ENCODE measurements around the gene PTCH2.

DNA sequence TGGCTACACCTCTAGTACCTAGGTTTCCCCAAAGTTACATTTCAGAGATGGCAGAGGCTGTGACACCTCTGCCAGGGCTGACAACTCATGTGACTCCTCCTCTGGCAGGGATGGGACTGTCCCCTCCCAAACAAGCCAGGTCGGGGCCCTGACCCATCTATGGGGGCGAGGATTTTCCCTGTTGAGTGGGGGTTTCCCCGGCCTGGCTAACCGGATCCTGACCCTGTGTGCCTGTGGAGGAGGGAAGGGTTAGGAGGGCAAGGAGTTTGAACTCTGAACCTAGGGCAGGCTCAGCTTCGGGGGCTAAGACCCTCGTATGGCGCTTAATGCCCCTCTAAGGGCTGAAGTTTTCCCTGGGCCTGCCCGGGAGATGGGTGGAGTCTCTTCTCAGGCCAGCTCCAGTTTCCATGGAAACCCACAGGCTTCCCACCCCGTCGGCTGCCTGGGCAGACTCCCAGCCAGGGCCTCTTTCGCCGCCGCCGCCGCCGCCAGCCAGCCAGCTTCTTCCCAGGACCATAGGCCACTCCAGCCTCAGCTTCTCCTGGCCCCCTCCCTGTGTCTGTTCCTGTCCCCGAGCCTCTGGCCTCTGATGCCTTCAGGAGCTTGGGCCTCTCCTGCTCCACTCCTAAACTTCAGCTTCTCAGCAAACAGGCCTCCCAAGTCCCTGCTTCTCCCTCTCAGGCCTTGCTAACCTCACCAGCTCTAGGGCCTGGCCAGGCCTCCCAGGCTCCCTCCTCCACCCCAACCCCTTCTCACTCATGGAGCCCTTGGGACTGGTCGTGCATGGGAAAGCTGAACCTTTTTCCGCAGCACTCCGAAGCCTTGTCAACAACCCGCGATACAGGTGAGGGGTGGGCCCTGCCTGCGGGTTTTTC lies 34.8 kb downstream of the PTCH2 start, which contains the start of gene BTBD19:
- TF ChIP-seq POLR2A (IDR thresholded peaks at IDR 0.05) (no peak), EP300 (IDR thresholded peaks at IDR 0.05; ENCODE audit: low read depth) (no peak)
- TF ChIP-seq, protein P1, sequence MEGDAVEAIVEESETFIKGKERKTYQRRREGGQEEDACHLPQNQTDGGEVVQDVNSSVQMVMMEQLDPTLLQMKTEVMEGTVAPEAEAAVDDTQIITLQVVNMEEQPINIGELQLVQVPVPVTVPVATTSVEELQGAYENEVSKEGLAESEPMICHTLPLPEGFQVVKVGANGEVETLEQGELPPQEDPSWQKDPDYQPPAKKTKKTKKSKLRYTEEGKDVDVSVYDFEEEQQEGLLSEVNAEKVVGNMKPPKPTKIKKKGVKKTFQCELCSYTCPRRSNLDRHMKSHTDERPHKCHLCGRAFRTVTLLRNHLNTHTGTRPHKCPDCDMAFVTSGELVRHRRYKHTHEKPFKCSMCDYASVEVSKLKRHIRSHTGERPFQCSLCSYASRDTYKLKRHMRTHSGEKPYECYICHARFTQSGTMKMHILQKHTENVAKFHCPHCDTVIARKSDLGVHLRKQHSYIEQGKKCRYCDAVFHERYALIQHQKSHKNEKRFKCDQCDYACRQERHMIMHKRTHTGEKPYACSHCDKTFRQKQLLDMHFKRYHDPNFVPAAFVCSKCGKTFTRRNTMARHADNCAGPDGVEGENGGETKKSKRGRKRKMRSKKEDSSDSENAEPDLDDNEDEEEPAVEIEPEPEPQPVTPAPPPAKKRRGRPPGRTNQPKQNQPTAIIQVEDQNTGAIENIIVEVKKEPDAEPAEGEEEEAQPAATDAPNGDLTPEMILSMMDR (IDR thresholded peaks at IDR 0.05): no peak

Measured in transverse colon (tissue), 3 donors.